Loucy (cell line): ENCODE data around the gene CLEC18C.
"Not testable (repeated sequence)": the region's sequence is repeated elsewhere in the genome, so short reads cannot be mapped to it uniquely, and the experiment has no call there.

Experiments
- CTCF ChIP-seq: fragments of 200-600 bp; sonication (generic); conservative IDR thresholded peaks from 2 replicates; pipeline ENCODE4 v1.5.1; 2014; ENCODE audit warnings: mild to moderate bottlenecking, antibody characterized with exemption, low read length
- EZH2phosphoT487 ChIP-seq: fragments of 200-600 bp; IDR thresholded peaks from 2 replicates; pipeline ENCODE4 v1.6.1; 2018; ENCODE audit warnings: antibody characterized with exemption, mild to moderate bottlenecking, moderate library complexity, borderline replicate concordance

DNA sequence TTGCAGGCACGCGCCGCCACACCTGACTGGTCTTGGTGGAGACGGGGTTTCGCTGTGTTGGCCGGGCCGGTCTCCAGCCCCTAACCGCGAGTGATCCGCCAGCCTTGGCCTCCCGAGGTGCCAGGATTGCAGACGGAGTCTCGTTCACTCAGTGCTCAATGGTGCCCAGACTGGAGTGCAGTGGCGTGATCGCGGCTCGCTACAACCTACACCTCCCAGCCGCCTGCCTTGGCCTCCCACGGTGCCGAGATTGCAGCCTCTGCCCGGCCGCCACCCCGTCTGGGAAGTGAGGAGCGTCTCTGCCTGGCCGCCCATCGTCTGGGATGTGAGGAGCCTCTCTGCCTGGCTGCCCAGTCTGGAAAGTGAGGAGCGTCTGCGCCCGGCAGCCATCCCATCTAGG, 30.4 kb downstream of the CLEC18C start:
- TF ChIP-seq CTCF, EZH2phosphoT487: not testable (repeated sequence)
